Small intestine (tissue), 7 donors: ENCODE measurements around the gene KCNK15. TPM values are rescaled to one million over a fixed set of nuclear protein-coding genes. Genes with fewer than 3 reads are reported as not detected.

Experiments used
- DNase-seq, 2 donors: peaks; one replicate each; pipeline versions ENCODE4 v3.0.0 to v3.0.0-alpha.2; 2013
- FAIRE-seq: peaks from 2 replicates; lab custom pipeline; 2012; peaks lifted over from hg19 to GRCh38; lab: Jason Lieb, UNC
- H3K27ac ChIP-seq, 3 donors: one replicate each; pipeline ENCODE4 v1.5.1; 2013; ENCODE audit warnings: low read length in 2 of 3, mild to moderate bottlenecking in 2 of 3, control low read depth in 1 of 3, inconsistent platforms in 1 of 3, low read depth in 1 of 3, moderate library complexity in 1 of 3
- H3K27me3 ChIP-seq, 3 donors: one replicate each; pipeline ENCODE4 v1.6.1; 2013; ENCODE audit warnings: low read length in 3 of 3, inconsistent platforms in 1 of 3; ENCODE audit not compliant: control insufficient read depth in 3 of 3, insufficient read depth in 3 of 3
- H3K36me3 ChIP-seq, 3 donors: one replicate each; pipeline ENCODE4 v1.6.1; 2013; ENCODE audit warnings: low read length in 3 of 3, inconsistent platforms in 1 of 3, low read depth in 1 of 3, mild to moderate bottlenecking in 1 of 3, moderate library complexity in 1 of 3; ENCODE audit not compliant: control insufficient read depth in 3 of 3, insufficient read depth in 2 of 3
- H3K4me1 ChIP-seq, 3 donors: one replicate each; pipeline ENCODE4 v1.6.1; 2013; ENCODE audit warnings: low read length in 2 of 3, inconsistent platforms in 1 of 3, low read depth in 1 of 3, mild to moderate bottlenecking in 1 of 3, moderate library complexity in 1 of 3; ENCODE audit not compliant: control insufficient read depth in 3 of 3, insufficient read depth in 2 of 3
- H3K4me3 ChIP-seq, 3 donors: one replicate each; pipeline ENCODE4 v1.5.1; 2013; ENCODE audit warnings: low read length in 3 of 3, control low read depth in 1 of 3, inconsistent platforms in 1 of 3, low read depth in 1 of 3, mild to moderate bottlenecking in 1 of 3, moderate library complexity in 1 of 3
- H3K9me3 ChIP-seq, 2 donors: one replicate each; pipeline ENCODE4 v1.6.1; 2013; ENCODE audit warnings: low read depth in 1 of 2, low read length in 1 of 2; ENCODE audit not compliant: control insufficient read depth in 2 of 2, insufficient read depth in 1 of 2
- WGBS, 3 donors: extraction: QIAGEN DNeasy Blood & Tissue Kit; methylation state at CpG; one replicate each; pipeline ENCODE4 v1.1.7; 2013; 5-methylcytosine and 5-hydroxymethylcytosine counted together
- polyA plus RNA-seq, 4 donors: library from polyadenylated mRNA; stranded (reverse) in 3 of 4; unstranded in 1 of 4; fragments of 200-250 nt in 3 of 4; fragments of 120-200 nt in 1 of 4; gene quantifications; one replicate each; pipeline versions ENCODE4 v1.2.1 to v1.2.3, GENCODE V29; 2013
- donor health status: healthy with polysubstance abuse.
- donor health status: control.
- donor health status: control.
- donor health status: Bipolar disorder and iron deficiency.
- donor health status: healthy.

KCNK15 gene
- polyA plus RNA-seq, 4 donors: 0.35 to 0.67 TPM; not detected in 2

GRCh38 chr20:44703183-44703925 lies 42.3 kb upstream of the KCNK15 start:
- Histone ChIP-seq H3K9me3 (no peaks in the 10 kb centered on the region), H3K4me1 (no peaks in the 10 kb centered on the region), H3K27ac (no peak overlapping the region), H3K36me3 (no peaks in the 10 kb centered on the region), H3K4me3 (no peak overlapping the region), H3K27me3 (no peaks in the 10 kb centered on the region)
- FAIRE-seq (no peak), DNase-seq (no peak)
- WGBS, 3 donors: 56 to 68% (median 64%) methylated on average over 12 of the region's 12 CpGs

- no peak for DNase-seq
- no peaks in the 10 kb centered on the region for H3K9me3 ChIP-seq
- no peaks in the 10 kb centered on the region for H3K4me1 ChIP-seq
- H3K36me3 ChIP-seq: no peaks in the 10 kb centered on the region
- no peak overlapping the region for H3K4me3 ChIP-seq
- H3K27ac ChIP-seq: no peak overlapping the region
- H3K27me3 ChIP-seq: no peaks in the 10 kb centered on the region
- FAIRE-seq: no peak
- 77 to 88% (median 86%) methylated on average over 9 of the region's 9 CpGs for WGBS, 3 donors
Observed at GRCh38 chr20:44703956-44704488, 41.6 kb upstream of the KCNK15 start.

GRCh38 chr20:44704551-44704971 lies 41.1 kb upstream of the KCNK15 start:
- 42 to 61% (median 52%) methylated on average over 4 of the region's 4 CpGs for WGBS, 3 donors
- Histone ChIP-seq H3K9me3 (no peaks in the 10 kb centered on the region), H3K4me3 (no peak overlapping the region), H3K36me3 (no peaks in the 10 kb centered on the region), H3K4me1 (no peaks in the 10 kb centered on the region), H3K27ac (no peak overlapping the region), H3K27me3 (no peaks in the 10 kb centered on the region)
- DNase-seq (no peak), FAIRE-seq (no peak)

- Histone ChIP-seq H3K27ac (no peak overlapping the region), H3K4me3 (no peak overlapping the region), H3K9me3 (no peaks in the 10 kb centered on the region), H3K36me3 (no peaks in the 10 kb centered on the region), H3K4me1 (no peaks in the 10 kb centered on the region), H3K27me3 (no peaks in the 10 kb centered on the region)
- DNase-seq (no peak), FAIRE-seq (no peak)
- 72 to 80% (median 80%) methylated on average over 4 of the region's 4 CpGs for WGBS, 3 donors
Observed at GRCh38 chr20:44705364-44706094, 40.1 kb upstream of the KCNK15 start.

GRCh38 chr20:44706301-44707017 lies 39.2 kb upstream of the KCNK15 start:
- WGBS, 3 donors: 62 to 73% (median 69%) methylated on average over 10 of the region's 10 CpGs
- no peak overlapping the region for H3K27ac ChIP-seq

GRCh38 chr20:44707018-44707579 lies 38.6 kb upstream of the KCNK15 start:
- FAIRE-seq (no peak), DNase-seq (no peak)
- Histone ChIP-seq H3K4me1 (no peaks in the 10 kb centered on the region), H3K36me3 (no peaks in the 10 kb centered on the region), H3K27ac (no peak overlapping the region), H3K27me3 (no peaks in the 10 kb centered on the region), H3K9me3 (no peaks in the 10 kb centered on the region), H3K4me3 (no peak overlapping the region)
- 91 to 93% (median 93%) methylated on average over 5 of the region's 5 CpGs for WGBS, 3 donors

More at GRCh38 chr20:44706301-44707017, 39.2 kb upstream of the KCNK15 start:
- H3K4me1 ChIP-seq: no peaks in the 10 kb centered on the region
- no peak overlapping the region for H3K4me3 ChIP-seq
- H3K9me3 ChIP-seq: no peaks in the 10 kb centered on the region
- H3K36me3 ChIP-seq: no peaks in the 10 kb centered on the region
- no peaks in the 10 kb centered on the region for H3K27me3 ChIP-seq
- FAIRE-seq (no peak), DNase-seq (no peak)

GRCh38 chr20:44709380-44709779 lies 36.3 kb upstream of the KCNK15 start:
- no peaks in the 10 kb centered on the region for H3K4me1 ChIP-seq
- 71 to 86% (median 77%) methylated on average over 11 of the region's 11 CpGs for WGBS, 3 donors
- no peaks in the 10 kb centered on the region for H3K9me3 ChIP-seq
- H3K27me3 ChIP-seq: no peaks in the 10 kb centered on the region
- H3K4me3 ChIP-seq: no peak overlapping the region
- H3K27ac ChIP-seq: no peak overlapping the region
- H3K36me3 ChIP-seq: no peaks in the 10 kb centered on the region
- DNase-seq (no peak), FAIRE-seq (no peak)

- 89 to 93% (median 90%) methylated on average over 9 of the region's 9 CpGs for whole genome bisulfite sequencing, 3 donors
- Histone ChIP-seq H3K27me3 (no peaks in the 10 kb centered on the region), H3K36me3 (no peaks in the 10 kb centered on the region), H3K27ac (no peak overlapping the region), H3K4me3 (no peak overlapping the region), H3K9me3 (no peaks in the 10 kb centered on the region), H3K4me1 (peaks cover 0 to 4% (median 0%) of the 10 kb centered on the region in 3 donors)
- DNase-seq: no peak
- FAIRE-seq: no peak
Observed at GRCh38 chr20:44709797-44710196, 35.9 kb upstream of the KCNK15 start.
